Prostate gland (tissue), 2 donors: Measurements from ENCODE around the gene EIF2B2. TPM values are rescaled to one million over a fixed set of nuclear protein-coding genes. Genes with fewer than 3 reads are reported as not detected.

Source experiments
- DNase-seq: peaks from one replicate; pipeline ENCODE4 v3.0.0-alpha.2; 2019; ENCODE audit warnings: low spot score
- H3K27ac ChIP-seq, 2 donors: fragments of 200-600 bp; sonication (generic); 2 replicates each; pipeline ENCODE4 v1.5.1; 2017 to 2019
- H3K27me3 ChIP-seq: fragments of 200-600 bp; sonication (generic); replicated peaks from 2 replicates; pipeline ENCODE4 v1.5.1; 2019; ENCODE audit not compliant: insufficient read depth
- H3K36me3 ChIP-seq, 2 donors: fragments of 200-600 bp; sonication (generic); 1 replicate in 1 of 2; 2 replicates in 1 of 2; pipeline versions ENCODE4 v1.5.1 to v1.8.1; 2017 to 2019
- H3K4me1 ChIP-seq: fragments of 200-600 bp; sonication (generic); replicated peaks from 2 replicates; pipeline ENCODE4 v1.5.1; 2019
- H3K4me3 ChIP-seq, 2 donors: fragments of 200-600 bp; sonication (generic); 2 replicates each; pipeline ENCODE4 v1.5.1; 2017 to 2019
- H3K9me3 ChIP-seq: fragments of 200-600 bp; sonication (generic); 2 replicates; pipeline ENCODE4 v1.5.1; 2017
- POLR2A ChIP-seq: fragments of 450-650 bp; IDR thresholded peaks from one replicate; pipeline ENCODE4 v1.6.1; 2016; ENCODE audit warnings: antibody characterized with exemption, mild to moderate bottlenecking
- POLR2AphosphoS5 ChIP-seq: sonication (generic); formaldehyde crosslinking; IDR thresholded peaks from one replicate; pipeline ENCODE4 v1.6.1; 2017; ENCODE audit warnings: antibody characterized with exemption
- WGBS: methylation state at CpG from one replicate; pipeline ENCODE4 v1.1.5; 2018; 5-methylcytosine and 5-hydroxymethylcytosine counted together
- intact Hi-C: fragments of 100-400 bp; cut with DNase I; formaldehyde crosslinking; loops from one replicate; pipeline ENCODE4 v1.14.2; 2022
- total RNA-seq, 2 donors: library from RNA; depleted of rRNA; stranded (reverse); fragments of >200 nt; gene quantifications; one replicate each; pipeline ENCODE4 v1.1.0, GENCODE V29; 2016
- TF ChIP-seq, protein P1 (sequence below), 4 experiments: fragments of 200-600 bp in 2 of 4; fragments of 450-650 bp in 2 of 4; sonication (generic) in 2 of 4; IDR thresholded peaks; 1 replicate in 3 of 4; 2 replicates in 1 of 4; pipeline ENCODE4 v1.5.1; 2016 to 2019; ENCODE audit warnings: antibody characterized with exemption in 4 of 4, mild to moderate bottlenecking in 2 of 4, moderate library complexity in 2 of 4

EIF2B2 gene
- total RNA-seq, 2 donors from 2014 or later = 43.9 to 60.4 TPM

GRCh38 chr14:75044752-75045151, 42.0 kb downstream of the EIF2B2 start:
- Histone ChIP-seq H3K4me3 (no peak overlapping the region), H3K9me3 (no peaks in the 10 kb centered on the region), H3K27me3 (no peaks in the 10 kb centered on the region), H3K36me3 (no peaks in the 10 kb centered on the region), H3K4me1 (peaks cover 3% of the 10 kb centered on the region), H3K27ac (no peak overlapping the region)
- WGBS = 55% methylated on average over 8 of the region's 8 CpGs
- DNase-seq = no peak
- intact Hi-C loops = no loop called here
- TF ChIP-seq POLR2AphosphoS5 (no peak), POLR2A (no peak)
- TF ChIP-seq, protein P1, sequence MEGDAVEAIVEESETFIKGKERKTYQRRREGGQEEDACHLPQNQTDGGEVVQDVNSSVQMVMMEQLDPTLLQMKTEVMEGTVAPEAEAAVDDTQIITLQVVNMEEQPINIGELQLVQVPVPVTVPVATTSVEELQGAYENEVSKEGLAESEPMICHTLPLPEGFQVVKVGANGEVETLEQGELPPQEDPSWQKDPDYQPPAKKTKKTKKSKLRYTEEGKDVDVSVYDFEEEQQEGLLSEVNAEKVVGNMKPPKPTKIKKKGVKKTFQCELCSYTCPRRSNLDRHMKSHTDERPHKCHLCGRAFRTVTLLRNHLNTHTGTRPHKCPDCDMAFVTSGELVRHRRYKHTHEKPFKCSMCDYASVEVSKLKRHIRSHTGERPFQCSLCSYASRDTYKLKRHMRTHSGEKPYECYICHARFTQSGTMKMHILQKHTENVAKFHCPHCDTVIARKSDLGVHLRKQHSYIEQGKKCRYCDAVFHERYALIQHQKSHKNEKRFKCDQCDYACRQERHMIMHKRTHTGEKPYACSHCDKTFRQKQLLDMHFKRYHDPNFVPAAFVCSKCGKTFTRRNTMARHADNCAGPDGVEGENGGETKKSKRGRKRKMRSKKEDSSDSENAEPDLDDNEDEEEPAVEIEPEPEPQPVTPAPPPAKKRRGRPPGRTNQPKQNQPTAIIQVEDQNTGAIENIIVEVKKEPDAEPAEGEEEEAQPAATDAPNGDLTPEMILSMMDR (IDR thresholded peaks at IDR 0.05) = no peak

DNA sequence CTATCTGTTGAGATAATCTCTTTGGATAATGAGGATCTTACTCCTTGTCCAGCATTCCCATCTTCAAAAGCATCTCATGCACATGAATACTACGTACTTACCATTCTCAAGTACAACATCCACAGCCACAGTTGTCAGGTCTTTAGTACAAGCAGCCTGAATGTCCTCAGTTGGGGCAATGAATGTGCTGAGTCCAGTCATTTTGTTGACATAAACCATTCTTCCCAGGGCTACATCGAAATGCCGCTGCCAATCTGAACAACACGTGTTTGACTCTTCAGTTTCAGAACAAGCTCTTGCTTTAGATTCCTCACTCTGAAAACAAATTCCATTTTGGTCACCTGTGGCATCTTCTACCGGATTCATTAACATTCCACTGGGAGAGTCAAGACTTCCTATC, 43.6 kb downstream of the EIF2B2 start:
- Histone ChIP-seq H3K36me3 (no peaks in the 10 kb centered on the region), H3K4me3 (no peak overlapping the region), H3K27me3 (no peaks in the 10 kb centered on the region), H3K27ac (no peak overlapping the region), H3K9me3 (no peaks in the 10 kb centered on the region), H3K4me1 (peaks cover 3% of the 10 kb centered on the region)
- DNase-seq = no peak
- WGBS = 96% methylated on average over 5 of the region's 5 CpGs
- TF ChIP-seq POLR2AphosphoS5 = no peak
- no peak for TF ChIP-seq POLR2A
- TF ChIP-seq, protein P1 (IDR thresholded peaks at IDR 0.05) = no peak
- intact Hi-C loops = no loop called here

DNA sequence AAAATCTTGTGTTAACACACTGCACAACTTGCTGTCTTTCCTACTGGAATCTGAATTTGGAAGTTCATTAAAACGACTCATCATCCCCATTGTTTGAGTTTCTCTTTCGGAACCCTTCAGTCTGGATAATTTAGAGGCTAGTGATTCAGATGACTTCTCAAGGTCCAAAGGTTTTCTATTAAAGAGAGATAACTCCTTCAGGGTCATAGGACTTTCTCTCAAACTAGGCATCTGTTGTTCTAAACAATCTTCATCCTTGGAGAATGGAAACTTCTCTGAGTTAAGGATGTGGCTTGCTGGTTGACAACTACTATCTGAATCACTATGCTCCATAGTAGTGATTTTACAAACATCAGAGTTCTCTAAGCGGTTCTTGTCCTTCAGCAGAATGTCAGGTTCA, 44.2 kb downstream of the EIF2B2 start:
- H3K27ac ChIP-seq = no peak overlapping the region
- WGBS = 90% methylated on average over 3 of the region's 3 CpGs
- intact Hi-C loops = no loop called here
- TF ChIP-seq, protein P1 (IDR thresholded peaks at IDR 0.05) = no peak
- TF ChIP-seq POLR2A = no peak
- no peak for TF ChIP-seq POLR2AphosphoS5
- H3K4me3 ChIP-seq = no peak overlapping the region
- no peaks in the 10 kb centered on the region for H3K27me3 ChIP-seq
- H3K9me3 ChIP-seq = no peaks in the 10 kb centered on the region
- H3K4me1 ChIP-seq = peaks cover 3% of the 10 kb centered on the region
- no peaks in the 10 kb centered on the region for H3K36me3 ChIP-seq
- DNase-seq = no peak

GRCh38 chr14:75047506-75047905, 44.8 kb downstream of the EIF2B2 start:
- Histone ChIP-seq H3K27ac (no peak overlapping the region), H3K4me1 (peaks cover 3% of the 10 kb centered on the region), H3K4me3 (no peak overlapping the region), H3K27me3 (no peaks in the 10 kb centered on the region), H3K36me3 (no peaks in the 10 kb centered on the region), H3K9me3 (no peaks in the 10 kb centered on the region)
- intact Hi-C loops = no loop called here
- TF ChIP-seq, protein P1 (IDR thresholded peaks at IDR 0.05) = no peak
- TF ChIP-seq POLR2AphosphoS5 = no peak
- no peak for TF ChIP-seq POLR2A
- DNase-seq = no peak
- 82% methylated on average over 4 of the region's 4 CpGs for WGBS

- H3K36me3 ChIP-seq = no peaks in the 10 kb centered on the region
- no peaks in the 10 kb centered on the region for H3K27me3 ChIP-seq
- DNase-seq = no peak
- no peak overlapping the region for H3K27ac ChIP-seq
- H3K9me3 ChIP-seq = no peaks in the 10 kb centered on the region
- TF ChIP-seq POLR2AphosphoS5 (no peak), POLR2A (no peak)
- TF ChIP-seq, protein P1 (IDR thresholded peaks at IDR 0.05) = no peak
- 83% methylated on average over 2 of the region's 2 CpGs for WGBS
- intact Hi-C loops = no loop called here
- H3K4me1 ChIP-seq = peaks cover 3% of the 10 kb centered on the region
- H3K4me3 ChIP-seq = no peak overlapping the region
Measured at GRCh38 chr14:75048101-75048500, 45.4 kb downstream of the EIF2B2 start.
